ENCODE results near the gene PLA2G2C. TPM values are rescaled to one million over a fixed set of nuclear protein-coding genes. Genes with fewer than 3 reads are reported as not detected.
A peak's percentile ranks its signal among the peaks of the same experiment; 100 is the strongest.

PLA2G2C gene
- total RNA-seq, 2 experiments from 2014 or later = 0.43 to 0.58 TPM

- ChIA-PET POLR2A (no interaction called here), CTCF (interaction anchor here (0.8 to 1.4 kb wide), 2 partner anchors 24 to 28 kb away, joined by 3 read pairs; no protein-coding TSS in a partner anchor)
- no peaks in the 10 kb centered on the region for H3K36me3 Mint-ChIP-seq (ENCODE audit: low read depth)
- H3K9me3 Mint-ChIP-seq (ENCODE audit: low read depth) = no peaks in the 10 kb centered on the region
- DNase-seq (no peak), ATAC-seq (no peak)
- no peak overlapping the region for H3K4me3 Mint-ChIP-seq
- intact Hi-C loops (cut with DNase I, micrococcal nuclease) = no loop called here
- H3K4me1 Mint-ChIP-seq = peaks cover 19% of the 10 kb centered on the region
- H3K27ac Mint-ChIP-seq = no peak overlapping the region
- H3K27me3 Mint-ChIP-seq = peaks cover 24% of the 10 kb centered on the region
Measured at GRCh38 chr1:20192364-20192763, 6.0 kb upstream of the PLA2G2C start.

- Mint-ChIP-seq H3K36me3 (ENCODE audit: low read depth) (no peaks in the 10 kb centered on the region), H3K27me3 (peaks cover 23% of the 10 kb centered on the region), H3K27ac (no peak overlapping the region), H3K9me3 (ENCODE audit: low read depth) (no peaks in the 10 kb centered on the region), H3K4me1 (peaks cover 29% of the 10 kb centered on the region), H3K4me3 (no peak overlapping the region)
- CTCF ChIA-PET = interaction anchor here (1.4 kb wide), 1 partner anchor 25 kb away, joined by 3 read pairs; no protein-coding TSS in a partner anchor
- DNase-seq (no peak), ATAC-seq (no peak)
- intact Hi-C loops (cut with DNase I, micrococcal nuclease) = no loop called here
- POLR2A ChIA-PET = no interaction called here
Measured at GRCh38 chr1:20191266-20191825, 5.0 kb upstream of the PLA2G2C start.

DNA sequence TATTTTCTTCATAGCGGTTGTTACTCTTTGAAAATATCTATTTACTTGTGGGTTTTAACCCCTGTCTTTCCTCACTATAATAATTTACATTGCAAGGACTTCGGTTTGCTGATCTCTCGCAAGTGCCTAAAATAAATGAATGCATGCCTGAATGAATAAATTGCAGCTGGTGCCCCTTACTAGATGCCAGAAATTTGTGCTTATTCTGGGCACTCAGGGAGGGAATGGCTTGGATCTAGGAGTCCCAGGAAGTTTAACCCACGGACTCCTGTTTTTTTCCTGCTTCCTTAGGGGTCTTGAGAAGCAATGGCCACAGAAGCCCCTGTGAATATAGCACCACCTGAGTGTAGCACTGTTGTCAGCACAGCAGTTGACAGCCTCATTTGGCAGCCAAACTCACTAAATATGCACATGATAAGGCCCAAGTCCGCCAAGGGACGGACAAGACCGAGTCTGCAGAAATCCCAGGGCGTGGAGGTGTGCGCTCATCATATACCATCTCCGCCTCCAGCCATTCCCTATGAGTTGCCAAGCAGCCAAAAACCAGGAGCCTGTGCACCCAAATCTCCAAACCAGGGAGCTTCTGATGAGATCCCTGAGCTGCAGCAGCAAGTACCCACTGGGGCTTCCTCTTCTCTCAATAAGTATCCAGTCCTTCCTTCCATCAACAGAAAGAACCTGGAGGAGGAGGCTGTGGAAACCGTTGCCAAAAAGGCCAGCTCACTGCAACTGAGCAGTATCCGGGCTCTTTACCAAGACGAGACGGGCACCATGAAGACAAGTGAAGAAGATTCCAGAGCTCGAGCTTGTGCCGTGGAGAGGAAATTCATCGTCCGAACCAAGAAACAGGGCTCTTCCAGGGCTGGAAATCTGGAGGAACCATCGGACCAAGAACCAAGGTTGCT is 4.2 kb upstream of the PLA2G2C start:
- CTCF ChIA-PET = interaction anchor here (0.7 to 1.4 kb wide), 2 partner anchors 10 to 26 kb away, joined by 3 read pairs; no protein-coding TSS in a partner anchor
- intact Hi-C loops (cut with DNase I, micrococcal nuclease) = no loop called here
- H3K36me3 Mint-ChIP-seq (ENCODE audit: low read depth) = no peaks in the 10 kb centered on the region
- peaks cover 18% of the 10 kb centered on the region for H3K27me3 Mint-ChIP-seq
- H3K9me3 Mint-ChIP-seq (ENCODE audit: low read depth) = no peaks in the 10 kb centered on the region
- H3K4me1 Mint-ChIP-seq = peaks cover 31% of the 10 kb centered on the region
- H3K27ac Mint-ChIP-seq = no peak overlapping the region
- ATAC-seq (no peak), DNase-seq (no peak)
- POLR2A ChIA-PET = no interaction called here
- no peak overlapping the region for H3K4me3 Mint-ChIP-seq

GRCh38 chr1:20189664-20190063 is 3.3 kb upstream of the PLA2G2C start:
- ATAC-seq (no peak), DNase-seq (no peak)
- no peak overlapping the region for H3K4me3 Mint-ChIP-seq
- H3K27me3 Mint-ChIP-seq = peaks cover 15% of the 10 kb centered on the region
- H3K4me1 Mint-ChIP-seq = peaks cover 37% of the 10 kb centered on the region
- POLR2A ChIA-PET = no interaction called here
- H3K9me3 Mint-ChIP-seq (ENCODE audit: low read depth) = no peaks in the 10 kb centered on the region
- CTCF ChIA-PET = interaction anchor here (0.7 to 3.6 kb wide), 3 partner anchors 9 to 37 kb away, joined by 3 to 13 read pairs (median 4); no protein-coding TSS in a partner anchor
- intact Hi-C loops (cut with DNase I, micrococcal nuclease) = loop anchor here in 1 of 2 experiments (5.0 to 10.0 kb wide), 4 partner anchors 475 to 1833 kb away; partner anchors contain the start of gene ECE1
- H3K27ac Mint-ChIP-seq = no peak overlapping the region
- H3K36me3 Mint-ChIP-seq (ENCODE audit: low read depth) = no peaks in the 10 kb centered on the region

DNA sequence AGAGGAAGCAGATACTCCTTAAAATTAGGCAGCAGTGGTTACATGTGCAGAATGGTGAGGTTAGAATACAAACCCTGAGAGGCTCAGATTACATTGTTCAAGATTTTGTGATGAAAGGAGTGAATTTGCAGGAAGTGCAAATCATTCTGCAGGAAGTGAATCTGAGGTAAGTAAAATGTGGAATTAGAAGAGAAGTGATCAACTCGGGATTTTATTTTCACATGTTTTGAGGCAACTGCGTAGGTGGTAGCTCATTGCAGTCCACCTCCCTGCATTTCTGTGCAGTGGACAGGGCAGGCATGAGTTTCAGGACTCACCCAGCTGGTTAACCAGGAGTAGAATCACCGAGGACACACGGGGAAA is 2.1 kb upstream of the PLA2G2C start:
- no peak overlapping the region for H3K27ac Mint-ChIP-seq
- ChIA-PET POLR2A (no interaction called here), CTCF (interaction anchor here (0.7 to 3.6 kb wide), 6 partner anchors 14 to 271 kb away, joined by 3 to 13 read pairs (median 4); no protein-coding TSS in a partner anchor)
- intact Hi-C loops (cut with DNase I, micrococcal nuclease) = loop anchor here in 1 of 2 experiments (5.0 to 10.0 kb wide), 4 partner anchors 474 to 1834 kb away; partner anchors contain the start of gene ECE1
- DNase-seq (no peak), ATAC-seq (no peak)
- H3K36me3 Mint-ChIP-seq (ENCODE audit: low read depth) = no peaks in the 10 kb centered on the region
- peaks cover 15% of the 10 kb centered on the region for H3K27me3 Mint-ChIP-seq
- H3K4me1 Mint-ChIP-seq = peaks cover 42% of the 10 kb centered on the region
- H3K4me3 Mint-ChIP-seq = no peak overlapping the region
- no peaks in the 10 kb centered on the region for H3K9me3 Mint-ChIP-seq (ENCODE audit: low read depth)

DNA sequence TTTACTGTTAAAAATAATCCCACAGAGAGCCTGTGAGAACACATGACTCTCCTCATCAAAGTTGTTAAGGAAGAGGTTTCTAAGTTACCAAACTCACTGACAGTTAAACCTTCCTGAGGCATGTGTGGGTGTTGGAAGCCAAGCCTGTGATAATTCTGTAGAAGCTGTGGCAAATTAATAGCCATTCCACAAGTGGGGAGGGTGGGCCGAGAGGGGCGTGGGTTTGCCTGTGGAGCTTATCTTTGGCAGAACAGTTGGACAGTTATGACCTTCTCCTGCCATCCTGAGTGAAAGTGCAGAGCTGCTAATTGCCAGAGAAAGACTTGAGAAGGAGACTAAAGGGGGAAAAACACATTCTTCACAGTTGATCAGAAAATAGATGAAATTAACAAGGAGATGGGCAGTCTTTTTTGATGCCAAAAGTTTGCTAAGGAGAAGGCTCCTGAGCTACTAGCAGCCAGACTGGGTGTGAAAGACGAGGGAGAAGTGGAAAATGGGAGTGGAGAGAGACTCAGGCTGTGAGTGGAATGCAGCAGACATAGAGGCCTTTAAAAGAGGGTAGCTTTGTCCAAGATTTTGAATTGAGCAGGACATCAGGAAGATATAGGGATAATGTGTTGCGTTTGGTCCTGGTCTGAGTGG is 1.6 kb upstream of the PLA2G2C start:
- intact Hi-C loops (cut with DNase I, micrococcal nuclease) = loop anchor here (1.0 to 10.0 kb wide), 7 partner anchors 17 to 1834 kb away; partner anchors contain the start of genes ECE1 (in 1 of the 2) and OTUD3 (in 1 of the 2)
- Mint-ChIP-seq H3K9me3 (ENCODE audit: low read depth) (no peaks in the 10 kb centered on the region), H3K27ac (no peak overlapping the region), H3K27me3 (peaks cover 15% of the 10 kb centered on the region), H3K4me1 (peaks cover 42% of the 10 kb centered on the region), H3K36me3 (ENCODE audit: low read depth) (no peaks in the 10 kb centered on the region), H3K4me3 (no peak overlapping the region)
- ChIA-PET CTCF (interaction anchor here (0.6 to 3.6 kb wide), 6 partner anchors 8 to 270 kb away, joined by 3 to 13 read pairs (median 4); no protein-coding TSS in a partner anchor), POLR2A (no interaction called here)
- ATAC-seq (no peak), DNase-seq (no peak)

GRCh38 chr1:20187103-20187812 is 940 bp upstream of the PLA2G2C start:
- intact Hi-C loops (cut with DNase I, micrococcal nuclease) = loop anchor here (1.0 to 10.0 kb wide), 7 partner anchors 16 to 1835 kb away; partner anchors contain the start of genes ECE1 (in 1 of the 2) and OTUD3 (in 1 of the 2)
- peaks cover 15% of the 10 kb centered on the region for H3K27me3 Mint-ChIP-seq
- peak overlapping the region; percentile 51 for H3K27ac Mint-ChIP-seq
- no peaks in the 10 kb centered on the region for H3K9me3 Mint-ChIP-seq (ENCODE audit: low read depth)
- DNase-seq (peak; percentile 68), ATAC-seq (peak; percentile 46)
- H3K4me1 Mint-ChIP-seq = peaks cover 42% of the 10 kb centered on the region
- ChIA-PET POLR2A (no interaction called here), CTCF (interaction anchor here (0.6 to 3.6 kb wide), 5 partner anchors 8 to 270 kb away, joined by 3 to 13 read pairs (median 3); no protein-coding TSS in a partner anchor)
- peak overlapping the region; percentile 37 for H3K4me3 Mint-ChIP-seq
- no peaks in the 10 kb centered on the region for H3K36me3 Mint-ChIP-seq (ENCODE audit: low read depth)

DNA sequence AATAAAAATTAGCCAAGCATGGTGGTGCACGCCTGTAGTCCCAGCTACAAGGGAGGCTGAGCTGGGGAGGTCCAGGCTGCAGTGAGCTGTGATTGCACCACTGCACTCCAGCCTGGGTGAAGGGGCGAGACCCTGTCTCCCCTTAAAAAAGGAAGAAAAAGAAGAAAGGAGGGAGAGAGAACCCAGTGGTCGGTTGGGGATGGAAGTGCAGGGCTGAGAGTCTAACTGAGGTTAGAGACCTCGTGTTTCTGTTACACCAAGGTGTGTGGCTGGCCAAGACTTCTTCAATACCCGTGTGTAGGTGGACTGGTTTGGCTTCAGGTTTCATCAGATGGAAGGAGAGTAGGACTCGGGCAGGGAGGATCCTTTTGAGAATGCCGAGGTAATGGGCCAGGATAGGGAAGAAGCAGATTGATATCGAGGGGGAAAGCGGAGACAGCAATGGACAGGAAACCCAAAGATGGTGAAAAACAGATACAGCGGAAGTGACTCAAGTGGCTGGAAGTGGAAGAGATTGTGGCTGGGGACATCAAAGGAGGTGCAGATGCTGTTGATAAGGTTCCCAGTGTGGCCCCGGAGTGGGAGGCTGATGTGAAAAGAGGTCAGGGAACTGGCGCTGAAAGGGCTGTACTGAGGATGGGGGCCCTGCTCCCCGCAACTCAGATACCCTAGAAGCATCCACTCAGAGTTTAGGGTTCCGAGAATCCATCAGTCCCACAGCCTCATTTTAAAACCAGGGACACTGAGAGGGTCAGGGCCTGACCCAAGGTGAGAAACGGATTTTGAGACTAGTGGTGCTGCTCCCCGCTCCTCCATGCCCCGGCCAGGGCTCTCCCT is 1.1 kb downstream of the PLA2G2C start:
- Mint-ChIP-seq H3K36me3 (ENCODE audit: low read depth) (no peaks in the 10 kb centered on the region), H3K27me3 (peaks cover 15% of the 10 kb centered on the region), H3K27ac (peak overlapping the region; percentile 85), H3K4me3 (peak overlapping the region; percentile 68), H3K9me3 (ENCODE audit: low read depth) (no peaks in the 10 kb centered on the region), H3K4me1 (peaks cover 42% of the 10 kb centered on the region)
- ChIA-PET POLR2A (no interaction called here), CTCF (interaction anchor here (1.6 kb wide), 1 partner anchor 25 kb away, joined by 4 read pairs; no protein-coding TSS in a partner anchor)
- peak; percentile 63 for ATAC-seq
- intact Hi-C loops (cut with DNase I, micrococcal nuclease) = loop anchor here in 1 of 2 experiments (1.0 to 10.0 kb wide), 7 partner anchors 13 to 1837 kb away; partner anchors contain the start of gene ECE1
- peak; percentile 81 for DNase-seq

GRCh38 chr1:20184481-20184900 is 1.8 kb downstream of the PLA2G2C start:
- Mint-ChIP-seq H3K4me3 (peak overlapping the region; percentile 68), H3K9me3 (ENCODE audit: low read depth) (peaks cover 4% of the 10 kb centered on the region), H3K27ac (peak overlapping the region; percentile 16), H3K4me1 (peaks cover 42% of the 10 kb centered on the region), H3K36me3 (ENCODE audit: low read depth) (no peaks in the 10 kb centered on the region), H3K27me3 (peaks cover 14% of the 10 kb centered on the region)
- DNase-seq = peak; percentile 27
- ChIA-PET POLR2A (no interaction called here), CTCF (interaction anchor here (0.8 to 1.6 kb wide), 3 partner anchors 9 to 83 kb away, joined by 3 to 4 read pairs (median 3); no protein-coding TSS in a partner anchor)
- intact Hi-C loops (cut with DNase I, micrococcal nuclease) = loop anchor here in 1 of 2 experiments (10.0 kb wide), 1 partner anchor 470 kb away; no protein-coding TSS in a partner anchor
- no peak for ATAC-seq

Data from activated CD4-positive, alpha-beta T cell treated with anti-CD3 and anti-CD28 coated beads for 36 hours (primary cell).